HCEC 1CT (cell line): ENCODE results near the gene LRCH1.

ENCODE experiments used
- DNase-seq: peaks from one replicate; pipeline ENCODE4 v3.0.0-alpha.2; 2017

Gene LRCH1

DNA sequence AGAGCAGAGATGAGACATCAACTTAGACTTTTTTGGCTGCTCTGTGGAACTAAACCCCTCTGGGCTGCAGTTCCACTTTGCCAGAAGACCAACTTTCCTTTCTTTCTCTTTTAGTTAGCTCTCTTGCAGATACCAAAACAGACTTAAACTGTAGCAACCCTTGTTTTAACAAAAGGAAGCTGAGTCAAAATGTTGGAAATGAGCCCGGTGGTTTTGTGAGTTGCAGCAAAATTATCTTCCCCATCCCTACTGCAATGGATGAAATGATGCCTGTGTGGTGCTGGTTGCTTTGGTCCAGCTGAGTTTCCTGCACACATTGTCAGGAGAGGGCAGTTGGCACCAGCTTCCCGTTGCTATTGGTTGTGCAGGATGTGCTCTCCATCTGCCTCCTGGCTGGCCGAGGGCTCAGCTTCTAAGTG, 115.3 kb downstream of the LRCH1 start:
- DNase-seq: peak; percentile 82

DNA sequence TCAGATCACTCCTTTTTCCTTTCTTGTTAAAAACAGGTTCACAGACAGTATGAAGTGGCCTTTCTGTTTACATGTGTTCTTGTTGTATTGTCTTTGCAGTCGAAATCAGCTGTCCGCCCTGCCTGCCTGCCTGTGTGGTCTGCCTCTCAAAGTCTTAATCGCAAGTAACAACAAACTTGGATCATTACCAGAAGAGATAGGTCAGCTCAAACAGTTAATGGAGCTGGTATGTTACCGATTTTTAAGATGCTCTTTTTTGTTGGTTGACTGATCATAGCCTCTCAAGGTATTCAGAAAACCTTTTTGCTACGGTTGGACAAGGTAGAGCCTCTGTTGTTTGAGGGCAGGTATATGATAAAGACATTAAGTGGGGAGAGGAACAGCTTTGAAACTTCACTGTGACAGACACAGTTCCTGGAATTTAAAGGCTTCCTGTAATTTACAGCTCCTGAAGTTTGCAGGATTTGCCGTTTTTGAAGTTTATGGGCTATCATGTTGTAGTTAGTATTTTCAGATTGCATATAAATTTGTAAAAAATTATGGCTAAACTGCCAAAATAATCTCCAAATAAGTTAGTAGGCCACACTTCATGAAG, 116.1 kb downstream of the LRCH1 start:
- no peak for DNase-seq

DNA sequence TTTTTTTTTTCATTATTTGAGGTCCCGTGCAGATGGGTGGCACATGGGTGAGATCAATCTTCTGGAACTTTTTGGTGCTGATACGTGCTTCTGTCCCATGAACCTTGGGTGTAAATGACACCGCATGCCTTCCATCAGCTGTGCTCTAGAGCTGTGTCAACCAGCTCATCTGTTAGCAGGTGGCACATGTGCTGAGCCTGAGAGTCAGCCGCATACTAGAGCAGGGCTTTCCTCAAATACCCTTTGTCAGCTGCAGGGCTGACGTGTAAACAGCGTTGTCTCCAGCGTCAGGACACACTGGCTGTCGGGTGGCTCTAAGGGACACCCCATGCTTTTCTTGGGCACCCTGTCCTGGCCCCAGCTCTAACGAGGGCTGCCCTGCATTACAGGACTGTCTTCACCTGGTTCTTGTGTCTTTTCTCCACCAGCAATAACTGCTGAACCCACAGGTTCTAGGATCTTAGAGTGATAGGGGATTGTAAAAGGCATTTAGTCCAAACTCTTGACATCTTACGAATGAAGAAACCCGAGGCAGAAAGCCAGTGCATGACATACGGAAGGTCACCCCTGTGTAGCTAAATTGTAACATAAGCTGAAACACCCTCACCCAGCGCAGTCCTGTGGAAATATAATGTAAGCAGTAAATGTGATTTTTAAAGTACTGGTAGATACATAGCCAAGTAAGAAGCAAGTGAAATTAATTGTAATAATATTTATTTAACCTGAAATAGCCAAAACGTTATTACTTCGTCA, 119.5 kb downstream of the LRCH1 start:
- DNase-seq: no peak

DNA sequence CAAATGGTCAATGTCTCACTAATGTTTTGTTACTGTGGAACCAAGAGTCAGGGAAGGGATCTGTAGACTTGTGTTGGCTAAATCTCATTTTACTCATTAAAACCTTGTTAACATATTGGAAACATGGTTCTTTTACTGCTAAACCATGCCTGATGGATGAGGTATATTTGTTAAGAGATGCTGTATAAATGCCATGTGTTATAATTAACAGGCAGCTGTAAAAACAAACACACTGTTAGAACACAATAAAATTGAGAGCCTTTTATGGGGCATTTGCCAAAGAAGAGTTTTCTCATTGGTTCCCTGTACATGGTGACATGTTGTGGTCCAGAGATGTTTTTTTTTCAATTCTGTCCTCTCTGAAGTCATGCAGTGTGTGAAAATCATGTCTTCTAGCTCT, 122.0 kb downstream of the LRCH1 start:
- DNase-seq: no peak

DNA sequence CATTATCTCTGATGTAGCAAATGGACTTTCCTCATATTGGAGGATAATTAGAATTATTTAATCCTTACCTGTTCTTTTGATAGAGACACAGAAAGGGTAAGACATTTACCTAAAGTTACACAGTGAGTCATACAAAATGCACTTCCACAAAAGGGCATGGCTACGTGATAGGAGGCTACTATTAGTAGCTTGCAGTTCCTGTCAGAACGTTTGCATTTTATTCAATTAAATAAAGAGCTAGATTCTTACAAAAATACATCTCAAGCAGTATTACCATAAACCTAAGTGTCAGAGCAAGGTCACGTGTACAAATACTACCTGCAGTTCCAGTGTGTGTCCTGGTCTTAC, 123.4 kb downstream of the LRCH1 start:
- no peak for DNase-seq

DNA sequence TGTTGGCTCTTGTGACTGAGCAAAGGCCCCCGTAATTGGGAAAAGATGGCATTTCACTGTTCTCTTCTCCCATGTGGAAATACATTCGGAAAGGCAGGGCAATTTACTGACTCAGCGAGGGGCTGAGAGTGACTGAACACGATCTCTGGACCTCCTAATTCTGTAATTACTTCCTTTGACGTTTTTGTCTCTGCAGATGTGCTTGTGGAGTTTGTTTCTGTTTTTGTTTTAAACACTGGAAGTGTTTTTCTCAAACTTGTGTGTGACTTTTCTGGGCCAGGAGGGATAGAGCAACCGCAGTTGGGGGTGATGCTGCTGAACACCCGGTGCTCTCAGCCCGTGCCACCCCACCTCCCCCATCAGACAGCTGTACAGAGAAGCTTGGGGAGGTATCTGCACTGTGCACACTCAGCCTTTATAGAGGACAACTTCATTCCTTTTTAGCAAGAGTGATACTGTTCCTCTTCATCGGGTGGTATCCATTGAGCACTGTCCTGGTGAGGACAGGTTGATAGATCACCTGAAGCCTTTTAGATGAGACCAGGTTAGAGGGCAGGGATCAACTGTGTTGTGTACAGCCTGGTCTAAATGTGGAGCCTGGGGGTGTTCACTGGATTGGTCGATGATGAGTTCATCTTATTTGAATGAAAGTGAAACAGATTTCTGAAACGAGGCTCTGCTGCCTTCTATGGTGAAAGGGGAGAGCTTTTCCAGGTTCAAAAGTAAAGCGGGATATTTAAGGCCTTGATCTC, 126.6 kb downstream of the LRCH1 start:
- peak; percentile 57 for DNase-seq

GRCh38 chr13:46682015-46682414, 129.0 kb downstream of the LRCH1 start:
- no peak for DNase-seq

DNA sequence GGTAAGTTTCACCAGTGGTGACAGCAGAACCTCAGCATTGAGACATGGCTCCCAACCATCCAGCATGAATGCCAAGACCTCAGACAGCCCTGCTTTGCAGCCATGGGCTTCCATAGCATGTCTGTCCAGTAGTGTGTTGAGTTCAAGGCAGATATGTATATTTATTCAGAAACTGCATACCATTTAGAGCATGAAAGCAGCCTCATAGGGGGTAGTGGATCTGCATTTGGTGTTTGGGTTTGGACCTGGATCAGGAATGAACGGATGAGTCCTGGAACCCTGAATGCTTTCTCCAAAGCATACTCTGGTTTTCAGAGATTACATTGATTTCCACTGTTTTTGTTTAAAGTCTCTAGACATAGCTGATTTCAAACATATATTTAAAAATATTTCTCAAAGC, 129.7 kb downstream of the LRCH1 start:
- DNase-seq: no peak

DNA sequence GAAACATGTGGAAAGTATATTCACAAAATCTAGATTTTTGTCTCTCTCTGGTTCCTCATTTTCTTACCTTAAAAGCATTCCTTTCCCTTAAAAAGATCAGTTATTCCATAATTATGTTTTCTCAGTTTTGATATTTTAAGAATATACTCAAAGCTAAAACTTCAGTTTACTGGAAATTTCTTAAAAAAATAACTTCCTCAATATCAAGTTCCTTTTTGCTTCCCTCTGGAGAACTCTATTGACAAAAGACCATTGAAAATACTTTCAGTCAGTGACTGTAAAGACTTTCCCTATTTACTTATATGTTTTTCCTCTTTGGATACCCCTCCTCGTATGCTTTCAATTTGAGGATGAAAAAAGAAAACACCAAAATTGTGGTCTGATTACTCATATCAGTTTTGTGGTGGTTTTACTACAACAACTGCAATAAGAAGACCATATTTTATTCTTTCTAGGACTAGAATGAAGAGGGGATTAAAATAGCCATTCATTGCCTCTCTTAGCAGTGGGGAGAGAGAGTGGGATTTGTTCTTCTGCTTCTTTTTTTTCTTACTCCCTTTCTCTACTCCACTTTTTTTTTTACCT, 130.8 kb downstream of the LRCH1 start:
- DNase-seq: no peak

DNA sequence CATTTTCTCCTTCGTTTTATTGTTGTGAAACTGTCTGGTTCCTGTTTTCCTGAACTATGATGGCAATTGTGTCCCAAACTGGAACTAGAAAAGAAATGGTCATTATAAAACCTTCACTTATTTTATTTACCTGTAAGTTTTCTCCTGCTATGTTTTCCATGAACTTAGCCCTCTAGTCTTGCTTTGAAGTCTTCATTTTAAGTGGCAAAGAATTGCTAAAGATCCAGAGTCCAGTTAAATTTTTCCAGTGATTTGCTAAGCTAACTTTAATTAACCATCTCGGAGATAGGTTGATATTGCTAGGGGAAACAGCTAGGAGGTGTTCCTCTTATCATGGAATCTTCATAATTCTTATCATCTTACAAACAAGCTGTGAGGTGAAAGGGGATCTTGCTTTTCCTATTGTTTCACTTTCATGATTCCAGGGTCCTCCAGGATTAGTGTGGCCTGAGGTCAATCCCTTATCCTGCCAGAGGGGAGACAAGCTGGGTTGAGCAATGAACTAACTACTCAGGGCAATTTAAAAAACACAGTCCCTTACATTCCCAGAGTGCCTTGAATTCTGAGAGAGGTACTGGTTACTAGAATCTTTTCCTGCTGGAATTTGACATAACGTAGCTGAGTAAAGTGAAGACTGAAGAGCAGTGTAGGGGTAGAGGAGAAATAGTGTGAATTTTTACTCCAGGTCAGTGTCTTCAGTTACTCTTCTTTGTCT, 131.5 kb downstream of the LRCH1 start:
- DNase-seq: no peak

GRCh38 chr13:46685006-46685730, 132.2 kb downstream of the LRCH1 start:
- no peak for DNase-seq

DNA sequence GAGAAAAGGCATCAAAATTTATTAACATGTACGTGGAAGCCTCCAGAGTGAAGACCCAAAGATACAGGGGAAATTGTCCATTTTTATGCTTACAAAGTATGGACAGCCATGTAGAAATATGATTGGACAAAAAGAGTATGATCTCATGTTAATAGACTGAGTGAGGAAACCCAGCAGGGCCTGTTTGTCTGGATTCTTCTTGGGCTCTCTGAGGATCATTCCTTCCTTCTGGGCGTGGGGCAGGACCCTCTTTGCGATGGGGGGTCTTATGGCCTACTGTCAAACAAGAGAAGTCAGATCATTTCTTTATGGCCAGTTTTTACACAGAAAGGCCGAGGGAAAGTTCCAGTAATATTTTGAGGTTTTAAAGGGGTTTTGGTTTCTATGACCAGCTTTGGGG, 133.2 kb downstream of the LRCH1 start:
- no peak for DNase-seq

DNA sequence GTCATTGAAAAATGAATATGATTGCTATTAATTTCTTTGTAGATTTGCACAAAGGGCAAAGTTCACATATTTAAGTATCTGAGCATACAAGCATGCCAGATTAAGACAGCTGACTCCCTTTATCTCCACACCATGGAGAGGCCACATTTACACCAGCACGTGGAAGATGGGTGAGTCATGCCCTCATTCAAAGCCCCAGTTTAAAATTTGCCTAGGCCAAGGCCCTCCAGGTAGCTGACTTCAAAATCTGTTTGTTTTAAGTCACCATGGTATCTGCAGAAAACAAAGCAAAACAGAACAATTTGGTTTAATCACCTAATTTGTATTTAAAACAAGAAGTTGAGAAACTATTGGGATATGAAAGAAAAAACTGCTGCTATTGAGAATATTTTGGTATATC, 134.8 kb downstream of the LRCH1 start:
- DNase-seq: peak; percentile 50

GRCh38 chr13:46688306-46688705, 135.3 kb downstream of the LRCH1 start:
- DNase-seq: no peak

- no peak for DNase-seq
Measured at GRCh38 chr13:46698014-46698413, 145.0 kb downstream of the LRCH1 start.

GRCh38 chr13:46698910-46699460, 146.0 kb downstream of the LRCH1 start:
- peak; percentile 10 for DNase-seq

GRCh38 chr13:46712524-46712923, 159.6 kb downstream of the LRCH1 start:
- no peak for DNase-seq

DNA sequence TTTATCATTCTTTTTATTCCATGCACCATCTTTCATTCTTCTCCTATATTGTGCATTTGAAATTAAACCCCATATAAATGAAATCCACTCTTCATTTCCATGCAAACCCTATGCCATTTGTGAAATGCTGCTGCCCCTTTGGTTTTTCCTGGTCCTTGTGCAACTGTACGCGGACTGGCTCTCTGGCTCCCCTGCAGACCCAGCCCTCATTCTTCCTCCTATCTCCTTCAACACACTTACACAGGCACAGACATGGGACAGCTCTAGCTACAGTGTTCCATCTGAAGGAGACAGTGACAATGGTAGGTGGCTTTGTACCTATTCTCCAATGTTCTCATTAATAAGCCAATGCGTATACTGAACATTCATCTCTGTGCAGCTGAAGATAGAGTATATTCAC, 162.4 kb downstream of the LRCH1 start:
- DNase-seq: no peak

- DNase-seq: no peak
Measured at GRCh38 chr13:46716821-46717220, 163.9 kb downstream of the LRCH1 start.

- no peak for DNase-seq
Measured at GRCh38 chr13:46717275-46717674, 164.3 kb downstream of the LRCH1 start.

DNA sequence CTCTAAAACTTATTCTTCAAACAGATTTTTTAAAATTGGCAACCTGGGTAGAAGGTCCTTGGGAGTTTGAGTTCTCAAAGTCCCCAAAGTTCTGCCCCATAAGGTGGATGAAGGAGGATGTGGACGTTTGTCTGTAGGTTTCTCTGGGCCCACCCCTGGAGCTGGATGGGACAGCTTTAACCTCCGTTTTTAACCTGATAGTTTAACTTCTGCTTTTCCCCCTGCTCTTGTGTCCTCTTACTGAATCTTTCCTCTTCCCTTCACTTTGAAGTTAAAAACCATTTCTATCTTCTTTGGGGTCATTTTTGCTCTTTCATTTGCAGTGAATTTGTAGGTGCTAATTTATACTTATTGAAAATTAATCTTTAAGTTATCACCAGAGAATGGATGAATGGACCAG, 164.9 kb downstream of the LRCH1 start:
- no peak for DNase-seq

GRCh38 chr13:46720189-46720588, 167.2 kb downstream of the LRCH1 start:
- DNase-seq: no peak
